Smooth muscle cell (in vitro differentiated cells): ENCODE measurements around the gene TRIM37. TPM values are rescaled to one million over a fixed set of nuclear protein-coding genes. Genes with fewer than 3 reads are reported as not detected.

ENCODE experiments used
- DNase-seq: peaks from one replicate; lab custom pipeline; 2025; ENCODE audit not compliant: unreplicated experiment; lab: John Stamatoyannopoulos, UW
- H2AFZ ChIP-seq: fragments of 200-600 bp; sonication (generic); 2 replicates; pipeline ENCODE4 v1.6.0; 2016; ENCODE audit warnings: antibody characterized with exemption, low read depth, mild to moderate bottlenecking
- H3F3A ChIP-seq: fragments of 200-600 bp; sonication (generic); 2 replicates; pipeline ENCODE4 v1.6.0; 2017; ENCODE audit warnings: antibody characterized with exemption, low read depth
- H3K27ac ChIP-seq: fragments of 200-600 bp; sonication (generic); 2 replicates; pipeline ENCODE4 v1.5.1; 2016; ENCODE audit warnings: low read depth, mild to moderate bottlenecking
- H3K27me3 ChIP-seq: fragments of 200-600 bp; sonication (generic); 2 replicates; pipeline ENCODE4 v1.6.1; 2016; ENCODE audit warnings: low read depth, mild to moderate bottlenecking
- H3K36me3 ChIP-seq: fragments of 200-600 bp; sonication (generic); 2 replicates; pipeline ENCODE4 v1.5.1; 2016; ENCODE audit warnings: low read depth
- H3K4me1 ChIP-seq: fragments of 200-600 bp; sonication (generic); 2 replicates; pipeline ENCODE4 v1.5.1; 2016; ENCODE audit warnings: low read depth
- H3K4me2 ChIP-seq: fragments of 200-600 bp; sonication (generic); 2 replicates; pipeline ENCODE4 v1.6.0; 2016; ENCODE audit warnings: mild to moderate bottlenecking
- H3K4me3 ChIP-seq: fragments of 200-600 bp; sonication (generic); 2 replicates; pipeline ENCODE4 v1.5.1; 2016; ENCODE audit warnings: mild to moderate bottlenecking
- H3K79me2 ChIP-seq: fragments of 200-600 bp; sonication (generic); 2 replicates; pipeline ENCODE4 v1.6.0; 2016; ENCODE audit warnings: low read depth, mild to moderate bottlenecking
- H3K9ac ChIP-seq: fragments of 200-600 bp; sonication (generic); 2 replicates; pipeline ENCODE4 v1.6.0; 2016; ENCODE audit warnings: low read depth
- H3K9me3 ChIP-seq: fragments of 200-600 bp; sonication (generic); replicated peaks from 2 replicates; pipeline ENCODE4 v1.5.1; 2016; ENCODE audit warnings: low read depth
- H4K20me1 ChIP-seq: fragments of 200-600 bp; sonication (generic); 2 replicates; pipeline ENCODE4 v1.6.0; 2016; ENCODE audit warnings: low read depth
- CTCF ChIP-seq: fragments of 200-600 bp; sonication (generic); IDR thresholded peaks from 2 replicates; pipeline ENCODE4 v1.5.1; 2017; ENCODE audit warnings: borderline replicate concordance, mild to moderate bottlenecking, antibody characterized with exemption; ENCODE audit not compliant: insufficient read depth, poor library complexity, severe bottlenecking
- WGBS: methylation state at CpG from one replicate; pipeline ENCODE4 v1.1.7; 2016; ENCODE audit warnings: low lambda C conversion rate; 5-methylcytosine and 5-hydroxymethylcytosine counted together
- polyA plus RNA-seq: library from polyadenylated mRNA; unstranded; fragments of >200 nt; fragmentation: Nextera tagmentation; extraction: Ambion mirVana; gene quantifications from 2 replicates; pipeline ENCODE4 v1.2.1, GENCODE V29; 2016
- total RNA-seq: library from RNA; depleted of rRNA; stranded (reverse); fragments of >200 nt; gene quantifications from 2 replicates; pipeline ENCODE4 v1.2.3, GENCODE V29; 2014

Gene TRIM37
- total and polyA plus RNA-seq, 2 experiments from 2014 or later, result 8.0 to 16.5 TPM

- DNase-seq, result no peak
- Histone ChIP-seq H3K4me3 (no peak overlapping the region), H3K4me2 (no peak overlapping the region), H3F3A (no peaks in the 10 kb centered on the region), H4K20me1 (no peaks in the 10 kb centered on the region), H2AFZ (no peak overlapping the region), H3K27me3 (no peaks in the 10 kb centered on the region), H3K79me2 (no peaks in the 10 kb centered on the region), H3K27ac (no peak overlapping the region), H3K9me3 (no peaks in the 10 kb centered on the region), H3K36me3 (no peaks in the 10 kb centered on the region), H3K9ac (no peak overlapping the region), H3K4me1 (no peaks in the 10 kb centered on the region)
- 100% methylated on average over 1 of the region's 1 CpG for WGBS
- TF ChIP-seq CTCF, result no peak
These were observed 75.9 kb downstream of the TRIM37 start for GRCh38 chr17:59030811-59031210.

- 96% methylated on average over 6 of the region's 6 CpGs for WGBS
These were observed 78.4 kb downstream of the TRIM37 start for GRCh38 chr17:59028328-59028727.

DNA sequence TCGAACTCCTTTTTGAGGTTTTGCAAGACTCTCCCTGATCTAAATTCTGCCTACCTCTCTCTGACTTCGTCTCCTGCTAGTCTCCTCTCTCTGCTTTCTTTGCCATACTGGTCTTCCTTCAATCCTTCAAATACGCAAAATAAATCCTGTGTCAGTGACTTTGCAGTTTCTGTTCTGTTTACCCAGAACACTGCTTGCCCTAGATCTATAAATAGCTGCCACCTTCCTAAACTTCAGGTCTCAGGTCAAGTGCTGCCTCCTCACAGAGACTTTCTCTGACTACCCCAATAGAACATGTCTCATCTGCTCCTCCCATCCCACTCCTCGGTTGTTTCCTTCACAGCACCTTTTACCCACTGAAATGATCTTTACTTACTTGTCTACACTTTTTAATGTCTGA lies 78.9 kb downstream of the TRIM37 start:
- WGBS, result 93% methylated on average over 4 of the region's 4 CpGs
- H2AFZ ChIP-seq, result no peak overlapping the region
- no peak overlapping the region for H3K9ac ChIP-seq
- H3K4me2 ChIP-seq, result no peak overlapping the region
- H3K27me3 ChIP-seq, result no peaks in the 10 kb centered on the region
- no peaks in the 10 kb centered on the region for H3K79me2 ChIP-seq
- DNase-seq, result no peak
- no peak overlapping the region for H3K4me3 ChIP-seq
- no peaks in the 10 kb centered on the region for H3K36me3 ChIP-seq
- H3F3A ChIP-seq, result no peaks in the 10 kb centered on the region
- no peaks in the 10 kb centered on the region for H4K20me1 ChIP-seq
- no peaks in the 10 kb centered on the region for H3K9me3 ChIP-seq
- H3K4me1 ChIP-seq, result no peaks in the 10 kb centered on the region
- no peak for TF ChIP-seq CTCF
- no peak overlapping the region for H3K27ac ChIP-seq

More at GRCh38 chr17:59028328-59028727, 78.4 kb downstream of the TRIM37 start:
- no peak overlapping the region for H3K4me3 ChIP-seq
- H3K27me3 ChIP-seq, result no peaks in the 10 kb centered on the region
- H3K9ac ChIP-seq, result no peak overlapping the region
- no peak for TF ChIP-seq CTCF
- H3K27ac ChIP-seq, result no peak overlapping the region
- H3K36me3 ChIP-seq, result no peaks in the 10 kb centered on the region
- H3F3A ChIP-seq, result no peaks in the 10 kb centered on the region
- no peak overlapping the region for H2AFZ ChIP-seq
- H3K9me3 ChIP-seq, result no peaks in the 10 kb centered on the region
- no peaks in the 10 kb centered on the region for H4K20me1 ChIP-seq
- DNase-seq, result no peak
- no peaks in the 10 kb centered on the region for H3K4me1 ChIP-seq
- H3K4me2 ChIP-seq, result no peak overlapping the region
- H3K79me2 ChIP-seq, result no peaks in the 10 kb centered on the region

DNA sequence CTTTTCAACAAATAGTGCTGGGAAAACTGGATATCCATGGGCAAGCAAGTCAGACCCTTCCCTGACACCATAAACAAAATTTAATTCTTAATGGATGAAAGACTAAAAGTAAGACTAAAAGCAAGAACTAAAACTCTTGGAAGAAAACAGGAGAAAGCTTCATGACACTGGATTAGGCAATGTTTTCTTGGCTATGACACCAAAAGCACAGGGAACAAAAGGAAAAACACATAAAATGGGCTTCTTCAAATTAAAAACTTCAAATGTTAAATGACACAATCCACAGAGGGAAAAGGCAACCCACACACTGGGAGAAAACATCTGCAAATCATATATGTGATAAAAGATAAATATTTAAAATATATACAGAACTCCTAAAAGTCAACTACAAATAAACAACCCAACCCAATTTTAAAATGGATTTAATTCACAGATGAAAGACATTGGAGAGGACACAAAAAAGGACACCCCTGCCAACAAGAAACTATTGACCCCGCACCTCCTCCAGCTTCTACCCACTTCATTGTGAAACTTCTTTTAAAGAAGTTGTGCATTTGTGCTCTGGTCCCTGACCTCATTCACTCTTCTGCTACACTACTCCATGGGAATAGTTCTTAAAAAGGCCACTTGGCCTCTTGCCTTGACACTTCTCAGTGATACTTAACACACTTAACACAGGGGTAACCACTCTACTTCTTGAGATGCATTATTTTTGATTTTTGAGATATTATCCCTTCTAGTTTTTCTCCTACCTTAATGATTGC lies 80.3 kb downstream of the TRIM37 start:
- no peak overlapping the region for H3K4me3 ChIP-seq
- no peak overlapping the region for H2AFZ ChIP-seq
- H3F3A ChIP-seq, result no peaks in the 10 kb centered on the region
- no peak overlapping the region for H3K4me2 ChIP-seq
- H3K9me3 ChIP-seq, result no peaks in the 10 kb centered on the region
- H4K20me1 ChIP-seq, result no peaks in the 10 kb centered on the region
- H3K36me3 ChIP-seq, result no peaks in the 10 kb centered on the region
- no peak overlapping the region for H3K27ac ChIP-seq
- no peaks in the 10 kb centered on the region for H3K27me3 ChIP-seq
- WGBS, result 100% methylated on average over 1 of the region's 1 CpG
- no peak for TF ChIP-seq CTCF
- H3K4me1 ChIP-seq, result no peaks in the 10 kb centered on the region
- H3K79me2 ChIP-seq, result no peaks in the 10 kb centered on the region
- DNase-seq, result no peak
- no peak overlapping the region for H3K9ac ChIP-seq
